PC-9 (cell line): ENCODE results near the gene ANKS1B. TPM values are rescaled to one million over a fixed set of nuclear protein-coding genes. Genes with fewer than 3 reads are reported as not detected.

Experiments
- BruUV-seq: library from RNA; stranded (reverse); fragments of 400-500 nt; replicated peaks from 2 replicates; lab custom pipeline; 2021; lab: Mats Ljungman, UMichigan
- CTCF ChIA-PET: fragments of 300-600 bp; sonication (Branson Sonifier 250); formaldehyde crosslinking; loops from one replicate; lab custom pipeline; 2022; ENCODE audit warnings: antibody characterized with exemption; lab: Charles Lee
- POLR2A ChIA-PET: fragments of 300-600 bp; sonication (Branson Sonifier 250); formaldehyde crosslinking; loops from one replicate; lab custom pipeline; 2022; ENCODE audit warnings: antibody characterized with exemption; ENCODE audit not compliant: unreplicated experiment; lab: Charles Lee
- DNase-seq, 2 experiments: peaks; one replicate each; pipeline versions ENCODE4 v3.0.0 to v3.0.0-alpha.2; 2015 to 2022; ENCODE audit warnings: mixed read lengths in 1 of 2
- H2AFZ ChIP-seq: fragments of 200-600 bp; sonication (generic); 2 replicates; pipeline ENCODE4 v1.8.1; 2017; ENCODE audit warnings: antibody characterized with exemption
- H3F3A ChIP-seq: fragments of 200-600 bp; sonication (generic); 2 replicates; pipeline ENCODE4 v1.8.1; 2017; ENCODE audit warnings: antibody characterized with exemption, mild to moderate bottlenecking, low read depth; ENCODE audit not compliant: insufficient read depth
- H3K27ac ChIP-seq: fragments of 200-600 bp; sonication (generic); 2 replicates; pipeline ENCODE4 v1.6.1; 2016; ENCODE audit warnings: mixed run types
- H3K27me3 ChIP-seq: fragments of 200-600 bp; sonication (generic); 2 replicates; pipeline ENCODE4 v1.6.1; 2016; ENCODE audit warnings: low read depth, mixed run types; ENCODE audit not compliant: insufficient read depth
- H3K36me3 ChIP-seq: fragments of 200-600 bp; sonication (generic); 2 replicates; pipeline ENCODE4 v1.6.1; 2016; ENCODE audit warnings: low read depth, mixed run types
- H3K4me1 ChIP-seq: fragments of 200-600 bp; sonication (generic); replicated peaks from 2 replicates; pipeline ENCODE4 v1.6.1; 2016; ENCODE audit warnings: mixed run types; ENCODE audit not compliant: insufficient read depth
- H3K4me2 ChIP-seq: fragments of 200-600 bp; sonication (generic); 2 replicates; pipeline ENCODE4 v1.6.1; 2017; ENCODE audit warnings: mixed run types
- H3K4me3 ChIP-seq: fragments of 200-600 bp; sonication (generic); 2 replicates; pipeline ENCODE4 v1.6.1; 2016; ENCODE audit warnings: mixed run types
- H3K79me2 ChIP-seq: fragments of 200-600 bp; sonication (generic); 2 replicates; pipeline ENCODE4 v1.6.1; 2017; ENCODE audit warnings: low read depth, mixed run types
- H3K9me2 ChIP-seq: fragments of 200-600 bp; sonication (generic); 2 replicates; pipeline ENCODE4 v1.8.1; 2017; ENCODE audit warnings: mild to moderate bottlenecking; ENCODE audit not compliant: insufficient read depth
- H3K9me3 ChIP-seq: fragments of 200-600 bp; sonication (generic); 2 replicates; pipeline ENCODE4 v1.8.1; 2016; ENCODE audit warnings: low read depth; ENCODE audit not compliant: insufficient read depth
- H4K20me1 ChIP-seq: fragments of 200-600 bp; sonication (generic); 2 replicates; pipeline ENCODE4 v1.8.1; 2017; ENCODE audit not compliant: insufficient read depth
- EZH2 ChIP-seq: fragments of 200-600 bp; sonication (generic); IDR thresholded peaks from 2 replicates; pipeline ENCODE4 v1.8.0; 2017; ENCODE audit warnings: antibody characterized with exemption, low read depth
- intact Hi-C: fragments of 100-400 bp; cut with micrococcal nuclease; formaldehyde crosslinking; loops from one replicate; pipeline ENCODE4 v1.10.0; 2022; ENCODE audit not compliant: unreplicated experiment
- total RNA-seq: library from RNA; stranded (reverse); gene quantifications from 2 replicates; pipeline ENCODE4 v1.2.3, GENCODE V29; 2021
- TF ChIP-seq, protein P1 (sequence below): fragments of 200-600 bp; sonication (generic); conservative IDR thresholded peaks from 2 replicates; pipeline ENCODE4 v1.6.1; 2017; ENCODE audit warnings: mixed run types, antibody characterized with exemption, mild to moderate bottlenecking, moderate library complexity

Gene ANKS1B
- total RNA-seq, 1 experiment from 2014 or later = not detected

DNA sequence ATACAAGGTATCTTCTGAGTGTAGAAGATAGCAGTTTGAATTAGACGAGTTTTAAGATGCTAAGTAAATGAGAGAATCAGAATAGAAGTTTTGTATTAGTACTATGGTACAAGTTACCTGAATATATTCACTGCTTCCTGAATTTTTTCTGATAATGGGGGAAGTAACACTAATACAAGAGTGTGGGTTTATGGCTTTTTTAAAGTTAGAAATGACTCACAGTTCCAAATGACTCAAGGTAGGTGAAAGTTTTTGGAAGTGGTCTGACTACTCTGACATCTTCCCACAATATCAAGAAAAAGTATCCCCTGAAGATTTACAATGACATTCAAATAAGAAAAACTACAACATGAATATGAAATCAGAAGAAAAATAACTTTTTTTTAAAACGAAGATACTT, 460.9 kb downstream of the ANKS1B start:
- Histone ChIP-seq H3K9me2 (no peaks in the 10 kb centered on the region), H3K79me2 (no peaks in the 10 kb centered on the region), H3K9me3 (no peaks in the 10 kb centered on the region), H2AFZ (no peak overlapping the region), H3K4me1 (no peaks in the 10 kb centered on the region), H3K27me3 (no peaks in the 10 kb centered on the region), H3K4me3 (no peak overlapping the region), H4K20me1 (no peaks in the 10 kb centered on the region), H3K27ac (no peak overlapping the region), H3K36me3 (no peaks in the 10 kb centered on the region), H3K4me2 (no peak overlapping the region), H3F3A (no peaks in the 10 kb centered on the region)
- intact Hi-C loops = no loop called here
- POLR2A ChIA-PET = no interaction called here
- DNase-seq = no peak
- no TSS peak for BruUV-seq
- CTCF ChIA-PET = no interaction called here
- TF ChIP-seq, protein P1, sequence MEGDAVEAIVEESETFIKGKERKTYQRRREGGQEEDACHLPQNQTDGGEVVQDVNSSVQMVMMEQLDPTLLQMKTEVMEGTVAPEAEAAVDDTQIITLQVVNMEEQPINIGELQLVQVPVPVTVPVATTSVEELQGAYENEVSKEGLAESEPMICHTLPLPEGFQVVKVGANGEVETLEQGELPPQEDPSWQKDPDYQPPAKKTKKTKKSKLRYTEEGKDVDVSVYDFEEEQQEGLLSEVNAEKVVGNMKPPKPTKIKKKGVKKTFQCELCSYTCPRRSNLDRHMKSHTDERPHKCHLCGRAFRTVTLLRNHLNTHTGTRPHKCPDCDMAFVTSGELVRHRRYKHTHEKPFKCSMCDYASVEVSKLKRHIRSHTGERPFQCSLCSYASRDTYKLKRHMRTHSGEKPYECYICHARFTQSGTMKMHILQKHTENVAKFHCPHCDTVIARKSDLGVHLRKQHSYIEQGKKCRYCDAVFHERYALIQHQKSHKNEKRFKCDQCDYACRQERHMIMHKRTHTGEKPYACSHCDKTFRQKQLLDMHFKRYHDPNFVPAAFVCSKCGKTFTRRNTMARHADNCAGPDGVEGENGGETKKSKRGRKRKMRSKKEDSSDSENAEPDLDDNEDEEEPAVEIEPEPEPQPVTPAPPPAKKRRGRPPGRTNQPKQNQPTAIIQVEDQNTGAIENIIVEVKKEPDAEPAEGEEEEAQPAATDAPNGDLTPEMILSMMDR = no peak
- TF ChIP-seq EZH2 = no peak

DNA sequence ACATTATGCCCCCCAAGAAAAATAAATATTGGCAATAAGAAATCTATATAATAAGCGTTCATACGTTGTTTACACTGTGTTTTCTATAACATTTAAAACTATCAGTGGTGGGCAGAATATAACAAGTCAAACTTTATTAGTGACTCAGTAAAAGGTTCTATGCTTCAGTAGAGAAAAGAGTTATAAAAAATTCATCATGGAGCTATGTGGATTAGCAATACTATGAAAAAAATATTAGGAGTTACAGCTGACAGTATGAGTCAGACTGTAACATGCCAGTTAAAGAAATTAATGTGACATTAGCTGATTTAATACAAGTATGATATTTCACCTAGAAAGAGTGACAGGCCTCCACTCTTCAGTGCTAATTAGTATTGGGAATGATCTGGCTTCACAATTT, 462.3 kb downstream of the ANKS1B start:
- Histone ChIP-seq H3K36me3 (no peaks in the 10 kb centered on the region), H4K20me1 (no peaks in the 10 kb centered on the region), H3K4me3 (no peak overlapping the region), H3K27me3 (no peaks in the 10 kb centered on the region), H3K79me2 (no peaks in the 10 kb centered on the region), H2AFZ (no peak overlapping the region), H3K27ac (no peak overlapping the region), H3F3A (no peaks in the 10 kb centered on the region), H3K4me1 (no peaks in the 10 kb centered on the region), H3K9me3 (no peaks in the 10 kb centered on the region), H3K9me2 (no peaks in the 10 kb centered on the region), H3K4me2 (no peak overlapping the region)
- TF ChIP-seq, protein P1 = no peak
- TF ChIP-seq EZH2 = no peak
- no TSS peak for BruUV-seq
- intact Hi-C loops = no loop called here
- no peak for DNase-seq
- ChIA-PET POLR2A (no interaction called here), CTCF (no interaction called here)

DNA sequence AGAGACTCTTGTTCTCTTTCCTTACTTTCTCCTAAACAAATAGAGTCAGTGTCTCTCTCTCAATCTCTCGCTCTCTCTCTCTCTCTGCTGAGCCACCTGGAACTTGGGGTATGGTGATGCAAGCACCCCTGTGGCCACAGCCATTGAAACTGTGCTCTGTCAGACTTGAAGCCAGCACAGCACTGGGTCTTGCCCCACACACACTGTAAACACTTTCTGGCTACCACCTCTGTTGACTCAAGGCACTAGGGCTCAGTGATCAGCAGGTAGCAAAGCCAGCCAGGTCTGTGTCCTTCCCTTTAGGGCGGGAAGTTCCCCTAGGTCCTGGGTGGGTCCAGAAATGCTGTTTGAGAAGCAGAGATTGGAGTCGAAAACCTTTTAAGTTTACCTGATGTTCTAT, 463.1 kb downstream of the ANKS1B start:
- no peak for TF ChIP-seq EZH2
- TF ChIP-seq, protein P1 = no peak
- ChIA-PET POLR2A (no interaction called here), CTCF (no interaction called here)
- Histone ChIP-seq H3K9me2 (no peaks in the 10 kb centered on the region), H3K9me3 (no peaks in the 10 kb centered on the region), H3K4me1 (no peaks in the 10 kb centered on the region), H3K4me2 (no peak overlapping the region), H2AFZ (no peak overlapping the region), H3K27ac (no peak overlapping the region), H3K27me3 (no peaks in the 10 kb centered on the region), H3K4me3 (no peak overlapping the region), H3K36me3 (no peaks in the 10 kb centered on the region), H3K79me2 (no peaks in the 10 kb centered on the region), H3F3A (no peaks in the 10 kb centered on the region), H4K20me1 (no peaks in the 10 kb centered on the region)
- intact Hi-C loops = no loop called here
- no peak for DNase-seq
- BruUV-seq = no TSS peak
